PC-9 (cell line): ENCODE measurements around the gene PIGB.

ENCODE experiments used
- EZH2 ChIP-seq: fragments of 200-600 bp; sonication (generic); IDR thresholded peaks from 2 replicates; pipeline ENCODE4 v1.8.0; 2017; ENCODE audit warnings: antibody characterized with exemption, low read depth
- TF ChIP-seq, protein P1 (sequence below): fragments of 200-600 bp; sonication (generic); conservative IDR thresholded peaks from 2 replicates; pipeline ENCODE4 v1.6.1; 2017; ENCODE audit warnings: mixed run types, antibody characterized with exemption, mild to moderate bottlenecking, moderate library complexity

GRCh38 chr15:55281517-55282228, 37.3 kb upstream of the PIGB start:
- TF ChIP-seq EZH2: no peak
- TF ChIP-seq, protein P1, sequence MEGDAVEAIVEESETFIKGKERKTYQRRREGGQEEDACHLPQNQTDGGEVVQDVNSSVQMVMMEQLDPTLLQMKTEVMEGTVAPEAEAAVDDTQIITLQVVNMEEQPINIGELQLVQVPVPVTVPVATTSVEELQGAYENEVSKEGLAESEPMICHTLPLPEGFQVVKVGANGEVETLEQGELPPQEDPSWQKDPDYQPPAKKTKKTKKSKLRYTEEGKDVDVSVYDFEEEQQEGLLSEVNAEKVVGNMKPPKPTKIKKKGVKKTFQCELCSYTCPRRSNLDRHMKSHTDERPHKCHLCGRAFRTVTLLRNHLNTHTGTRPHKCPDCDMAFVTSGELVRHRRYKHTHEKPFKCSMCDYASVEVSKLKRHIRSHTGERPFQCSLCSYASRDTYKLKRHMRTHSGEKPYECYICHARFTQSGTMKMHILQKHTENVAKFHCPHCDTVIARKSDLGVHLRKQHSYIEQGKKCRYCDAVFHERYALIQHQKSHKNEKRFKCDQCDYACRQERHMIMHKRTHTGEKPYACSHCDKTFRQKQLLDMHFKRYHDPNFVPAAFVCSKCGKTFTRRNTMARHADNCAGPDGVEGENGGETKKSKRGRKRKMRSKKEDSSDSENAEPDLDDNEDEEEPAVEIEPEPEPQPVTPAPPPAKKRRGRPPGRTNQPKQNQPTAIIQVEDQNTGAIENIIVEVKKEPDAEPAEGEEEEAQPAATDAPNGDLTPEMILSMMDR: no peak
